Endothelial cell (in vitro differentiated cells): ENCODE results near the gene SH3RF3. TPM values are rescaled to one million over a fixed set of nuclear protein-coding genes. Genes with fewer than 3 reads are reported as not detected.

Experiments
- DNase-seq: peaks from one replicate; pipeline ENCODE4 v3.0.0; 2021; ENCODE audit warnings: low spot score
- H3K27ac Mint-ChIP-seq: one replicate; pipeline ENCODE4 v1.8.0; 2021; ENCODE audit warnings: mixed read lengths, inconsistent platforms; ENCODE audit not compliant: unreplicated experiment
- H3K27me3 Mint-ChIP-seq: one replicate; pipeline ENCODE4 v1.8.0; 2021; ENCODE audit warnings: mild to moderate bottlenecking, moderate library complexity, mixed read lengths, inconsistent platforms; ENCODE audit not compliant: unreplicated experiment
- H3K36me3 Mint-ChIP-seq: one replicate; pipeline ENCODE4 v1.8.0; 2021; ENCODE audit warnings: mild to moderate bottlenecking, low read depth, mixed read lengths, inconsistent platforms; ENCODE audit not compliant: unreplicated experiment
- H3K4me1 Mint-ChIP-seq: one replicate; pipeline ENCODE4 v1.8.0; 2021; ENCODE audit warnings: mild to moderate bottlenecking, mixed read lengths, inconsistent platforms; ENCODE audit not compliant: unreplicated experiment
- H3K4me3 Mint-ChIP-seq: one replicate; pipeline ENCODE4 v1.8.0; 2021; ENCODE audit warnings: mild to moderate bottlenecking, mixed read lengths, inconsistent platforms; ENCODE audit not compliant: unreplicated experiment
- H3K9me3 Mint-ChIP-seq: one replicate; pipeline ENCODE4 v1.8.0; 2021; ENCODE audit warnings: mixed read lengths, inconsistent platforms; ENCODE audit not compliant: unreplicated experiment
- CTCF ChIP-seq: fragments of 200-600 bp; sonication (generic); IDR thresholded peaks from one replicate; pipeline ENCODE4 v1.5.0; 2021; ENCODE audit warnings: antibody characterized with exemption; ENCODE audit not compliant: unreplicated experiment
- total RNA-seq: library from RNA; stranded (reverse); fragmentation: NEBNext Ultra II Directional; extraction: Animal tissue kit (Norgen Biotek cat#: 25700); gene quantifications from one replicate; pipeline ENCODE4 v1.2.1, GENCODE V29; 2021; ENCODE audit not compliant: unreplicated experiment

The SH3RF3 gene
- total RNA-seq, 1 donor from 2014 or later, result 12.8 TPM

GRCh38 chr2:109377976-109378375 is 249.0 kb downstream of the SH3RF3 start:
- peak; percentile 2 for DNase-seq
- Mint-ChIP-seq H3K36me3 (peaks cover 9% of the 10 kb centered on the region), H3K4me1 (peaks cover 18% of the 10 kb centered on the region), H3K4me3 (no peak overlapping the region), H3K9me3 (no peaks in the 10 kb centered on the region), H3K27me3 (peaks cover 12% of the 10 kb centered on the region), H3K27ac (no peak overlapping the region)
- TF ChIP-seq CTCF, result no peak

GRCh38 chr2:109378682-109379081 is 249.7 kb downstream of the SH3RF3 start:
- no peak overlapping the region for H3K27ac Mint-ChIP-seq
- peaks cover 11% of the 10 kb centered on the region for H3K27me3 Mint-ChIP-seq
- no peaks in the 10 kb centered on the region for H3K9me3 Mint-ChIP-seq
- H3K4me1 Mint-ChIP-seq, result peaks cover 23% of the 10 kb centered on the region
- no peak overlapping the region for H3K4me3 Mint-ChIP-seq
- no peak for TF ChIP-seq CTCF
- H3K36me3 Mint-ChIP-seq, result peaks cover 8% of the 10 kb centered on the region
- DNase-seq, result no peak

- no peak overlapping the region for H3K27ac Mint-ChIP-seq
- TF ChIP-seq CTCF, result no peak
- peaks cover 8% of the 10 kb centered on the region for H3K36me3 Mint-ChIP-seq
- peaks cover 11% of the 10 kb centered on the region for H3K27me3 Mint-ChIP-seq
- H3K4me1 Mint-ChIP-seq, result peaks cover 32% of the 10 kb centered on the region
- H3K4me3 Mint-ChIP-seq, result no peak overlapping the region
- no peaks in the 10 kb centered on the region for H3K9me3 Mint-ChIP-seq
- DNase-seq, result no peak
Observed at GRCh38 chr2:109379507-109379906, 250.5 kb downstream of the SH3RF3 start.

GRCh38 chr2:109380502-109381326 is 251.7 kb downstream of the SH3RF3 start:
- Mint-ChIP-seq H3K4me1 (peaks cover 42% of the 10 kb centered on the region), H3K4me3 (no peak overlapping the region), H3K27ac (no peak overlapping the region), H3K27me3 (peaks cover 16% of the 10 kb centered on the region), H3K9me3 (no peaks in the 10 kb centered on the region), H3K36me3 (peaks cover 4% of the 10 kb centered on the region)
- DNase-seq, result peak; percentile 1
- no peak for TF ChIP-seq CTCF

GRCh38 chr2:109381327-109381820 is 252.4 kb downstream of the SH3RF3 start:
- peaks cover 43% of the 10 kb centered on the region for H3K4me1 Mint-ChIP-seq
- H3K27ac Mint-ChIP-seq, result no peak overlapping the region
- DNase-seq, result no peak
- peaks cover 11% of the 10 kb centered on the region for H3K27me3 Mint-ChIP-seq
- no peaks in the 10 kb centered on the region for H3K9me3 Mint-ChIP-seq
- H3K36me3 Mint-ChIP-seq, result peaks cover under 1% of the 10 kb centered on the region
- no peak overlapping the region for H3K4me3 Mint-ChIP-seq
- TF ChIP-seq CTCF, result no peak
